ENCODE results near the gene S100A7A.

S100A7A gene

GRCh38 chr1:153465811-153466636 is 49.7 kb downstream of the S100A7A start:
- DNase-seq = peak; percentile 43

- DNase-seq = peak; percentile 65
These were observed 50.6 kb downstream of the S100A7A start for GRCh38 chr1:153466908-153467307.

GRCh38 chr1:153470707-153471106 is 54.4 kb downstream of the S100A7A start:
- DNase-seq = peak; percentile 20

Measured in fibroblast of skin of right biceps (primary cell).